Right forelimb (tissue), 1 donor: ENCODE measurements around the gene LRBA.

Experiments used
- DNase-seq: peaks from one replicate; pipeline ENCODE4 v3.0.0-alpha.2; 2018

LRBA gene

DNA sequence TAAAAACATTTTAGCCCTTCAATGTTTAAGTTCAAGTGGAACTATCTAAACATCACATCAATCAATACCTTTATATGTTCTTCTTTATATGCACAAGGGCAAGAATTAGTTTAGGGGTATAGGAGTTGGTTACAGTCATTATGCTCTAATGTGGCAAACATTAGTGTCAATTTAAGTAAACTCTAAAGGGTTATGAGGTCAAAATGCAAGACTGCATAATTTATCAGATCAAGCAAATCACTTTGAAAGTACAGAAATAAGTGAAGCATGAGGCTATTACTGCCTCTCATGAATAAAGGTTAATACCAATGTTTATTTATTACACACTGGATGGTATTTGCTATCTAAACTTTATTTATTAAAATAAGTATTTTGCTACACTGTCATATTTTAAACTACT, 373.5 kb downstream of the LRBA start:
- DNase-seq = no peak

DNA sequence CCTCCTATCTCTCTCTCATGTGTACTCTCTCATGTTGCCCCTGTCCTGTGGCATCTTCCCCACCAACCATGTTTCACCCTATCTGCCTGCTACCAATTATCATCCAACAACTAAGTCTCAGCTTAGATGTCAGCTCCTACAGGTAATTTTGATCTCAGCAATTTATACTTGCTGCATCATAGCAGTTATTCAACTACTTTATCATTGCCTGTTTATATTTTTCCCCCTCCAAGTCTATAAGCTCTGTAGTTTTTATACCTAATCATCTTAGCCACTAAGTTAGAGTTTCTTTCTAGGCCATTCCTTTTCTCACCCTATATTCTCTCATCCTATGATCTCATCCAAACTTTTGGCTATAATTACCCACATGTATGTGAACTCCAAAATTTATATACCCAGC, 382.4 kb downstream of the LRBA start:
- DNase-seq = no peak

DNA sequence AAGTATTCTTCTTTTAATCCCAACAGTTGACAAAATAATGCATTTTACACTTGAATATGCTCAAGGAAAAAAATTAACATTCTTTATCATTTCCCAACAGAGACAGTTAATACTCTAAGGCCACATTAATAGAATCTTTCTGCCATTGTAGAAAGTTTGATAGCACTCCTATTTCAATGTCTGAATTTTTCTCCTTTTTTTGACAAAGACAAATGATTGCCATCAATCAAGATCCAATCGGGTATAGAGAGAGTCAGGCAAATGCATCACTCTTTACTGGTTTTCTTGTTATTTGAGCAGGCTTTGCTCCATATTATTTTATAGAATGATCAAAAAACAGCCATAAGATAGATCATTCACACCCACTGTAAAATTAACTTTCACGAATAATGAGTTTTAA, 387.0 kb downstream of the LRBA start:
- no peak for DNase-seq

DNA sequence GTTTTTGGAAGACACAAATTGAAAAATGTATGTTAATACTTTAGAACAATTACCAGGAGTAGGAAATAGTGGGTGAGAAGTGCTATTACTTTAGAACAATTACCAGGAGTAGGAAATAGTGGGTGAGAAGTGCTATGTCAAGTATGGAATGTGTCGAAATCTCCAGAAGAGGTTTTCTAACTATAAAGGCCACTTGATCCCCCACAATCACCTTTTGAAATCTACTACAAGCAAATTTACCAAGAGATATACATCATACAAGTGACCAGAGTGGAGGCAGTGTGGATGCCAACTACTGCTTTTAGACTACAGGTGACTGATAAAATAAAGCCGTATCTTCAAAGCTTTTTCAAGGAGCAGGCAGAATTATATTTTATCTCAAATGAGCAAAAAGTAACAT, 390.1 kb downstream of the LRBA start:
- DNase-seq = no peak

DNA sequence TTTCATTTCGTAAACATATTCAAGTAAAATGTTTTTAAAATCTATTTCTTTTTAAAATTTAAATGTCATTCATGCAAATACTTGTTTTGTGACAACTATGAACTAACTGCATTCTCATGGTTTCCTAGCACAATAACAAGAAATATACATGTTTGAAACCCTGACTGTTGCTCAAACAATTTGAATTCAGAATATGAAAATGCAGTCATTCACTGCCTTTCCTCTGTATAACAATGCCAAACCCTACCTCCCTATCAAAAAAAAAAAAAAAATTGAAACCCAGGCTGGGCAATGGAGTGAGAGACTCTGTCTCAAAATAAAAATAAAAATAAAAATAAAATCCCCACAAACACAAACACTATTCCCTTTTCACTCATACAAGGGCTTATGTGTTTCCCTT, 391.0 kb downstream of the LRBA start:
- no peak for DNase-seq

DNA sequence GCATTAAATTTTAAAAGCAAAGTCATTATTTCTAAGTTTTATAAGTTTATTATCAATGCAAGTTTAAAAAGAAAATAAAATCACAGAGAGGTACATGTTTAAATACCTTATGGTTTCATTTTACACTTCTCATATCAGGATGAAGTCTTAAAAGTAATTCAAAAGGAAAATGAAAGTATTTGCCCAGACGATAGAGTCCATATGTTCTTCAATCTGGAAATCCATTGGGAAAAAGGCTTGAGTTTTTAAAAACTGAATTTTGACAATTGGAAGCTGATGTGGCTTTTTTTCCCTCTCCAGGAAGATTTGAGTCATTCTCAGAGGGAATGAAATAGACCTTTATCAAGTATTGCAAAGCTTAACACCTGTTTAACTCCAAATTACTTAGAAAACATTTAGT, 396.0 kb downstream of the LRBA start:
- DNase-seq = no peak

DNA sequence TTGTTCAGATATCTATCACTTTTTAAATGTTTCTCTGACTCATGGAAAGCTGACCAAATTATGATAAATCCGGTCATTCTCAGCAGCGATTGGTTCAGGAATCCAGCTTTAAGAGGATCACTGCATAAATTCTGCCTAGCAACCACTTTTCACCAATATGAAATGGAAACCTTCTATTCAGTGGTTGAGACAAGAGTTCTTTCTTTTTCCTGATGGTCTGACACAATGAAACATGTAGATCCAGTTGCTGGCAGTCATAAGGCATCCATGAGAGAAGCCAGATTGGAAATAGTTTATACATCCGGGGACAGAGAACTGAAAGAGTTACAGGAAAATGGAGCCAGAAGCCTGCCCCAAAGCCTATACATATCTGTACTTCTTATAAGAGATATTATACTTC, 406.0 kb downstream of the LRBA start:
- DNase-seq = no peak

DNA sequence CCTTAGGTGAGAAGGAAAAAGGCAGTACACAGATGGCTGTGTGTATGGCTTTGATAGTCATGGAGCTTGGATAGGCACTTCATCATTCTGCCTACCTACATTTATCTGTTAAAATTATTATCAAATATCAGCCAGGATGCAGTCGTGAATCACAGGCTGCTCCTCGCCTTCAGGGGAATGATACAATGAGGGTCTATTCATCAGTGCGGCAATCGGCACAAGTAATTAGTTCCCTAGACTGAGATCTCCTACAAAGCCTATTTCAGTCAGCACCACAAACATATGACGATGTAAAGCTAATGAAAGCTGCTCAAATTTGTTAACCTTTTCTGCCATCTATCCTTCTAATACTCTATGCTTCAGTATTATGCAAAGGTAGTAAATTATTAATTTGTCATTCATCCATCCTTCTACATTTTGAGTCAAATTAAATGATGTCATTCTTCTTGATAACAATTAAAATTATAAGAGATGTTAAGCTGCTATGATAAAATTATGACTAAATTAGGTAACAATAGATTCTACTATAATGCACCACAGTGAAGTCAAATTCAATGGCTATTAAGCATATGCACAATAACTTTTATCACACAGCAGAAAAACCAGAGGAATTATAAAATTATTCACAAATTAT, 414.2 kb downstream of the LRBA start:
- no peak for DNase-seq

DNA sequence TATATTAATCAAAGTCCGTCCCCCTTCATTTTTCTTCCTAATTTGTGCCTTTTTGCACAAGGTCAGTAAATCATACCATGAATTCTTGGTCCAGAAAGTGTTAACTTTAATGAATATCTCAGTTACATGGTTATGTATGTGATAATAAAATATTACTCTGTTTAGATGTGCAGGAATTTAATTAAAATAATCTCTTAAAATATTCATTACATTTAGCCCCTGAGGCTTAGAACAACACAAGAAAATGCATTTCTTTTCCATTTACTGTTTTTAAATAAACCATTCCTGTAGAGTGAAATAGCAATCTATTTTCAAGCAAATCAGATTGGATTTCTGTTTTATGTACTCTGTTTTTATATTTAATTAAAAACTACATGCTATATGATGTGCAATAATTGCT, 415.5 kb downstream of the LRBA start:
- DNase-seq = no peak

DNA sequence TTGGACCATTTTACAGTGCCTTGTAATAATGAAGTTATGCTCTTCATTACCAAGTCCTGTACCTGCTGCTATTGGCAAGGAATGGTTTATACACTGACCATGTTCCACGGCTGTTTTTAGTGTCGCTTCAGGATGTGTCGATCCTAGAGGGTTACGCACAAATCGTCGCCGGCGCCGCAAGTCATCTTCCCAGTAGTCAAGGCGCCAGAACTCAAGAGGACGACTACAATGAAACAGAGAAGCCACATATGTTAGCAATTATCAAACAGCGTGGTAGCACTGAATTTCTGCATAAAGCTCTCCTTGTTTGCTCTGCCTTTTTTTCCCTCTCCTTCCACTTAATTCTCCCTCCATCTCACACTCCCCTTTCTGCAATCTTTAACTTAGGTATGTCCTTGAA, 416.2 kb downstream of the LRBA start:
- DNase-seq = no peak

DNA sequence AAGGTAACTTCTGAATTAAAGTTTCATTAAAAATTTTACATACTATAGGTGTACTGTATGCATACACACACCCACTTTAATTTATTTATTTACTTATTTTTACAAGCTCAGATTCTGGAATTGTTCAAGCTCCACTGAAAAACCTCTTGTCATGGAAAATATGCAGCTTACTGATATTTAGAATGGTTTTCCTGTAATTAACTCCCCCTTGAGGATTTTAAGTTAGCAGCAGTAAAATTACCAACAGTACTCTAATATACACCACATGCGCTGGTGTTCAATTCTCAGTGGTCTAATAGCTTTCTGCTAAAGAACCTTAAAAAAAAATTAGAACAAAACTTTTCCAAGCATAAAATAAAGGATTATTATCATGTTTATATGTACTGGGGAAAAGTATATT, 421.1 kb downstream of the LRBA start:
- no peak for DNase-seq

DNA sequence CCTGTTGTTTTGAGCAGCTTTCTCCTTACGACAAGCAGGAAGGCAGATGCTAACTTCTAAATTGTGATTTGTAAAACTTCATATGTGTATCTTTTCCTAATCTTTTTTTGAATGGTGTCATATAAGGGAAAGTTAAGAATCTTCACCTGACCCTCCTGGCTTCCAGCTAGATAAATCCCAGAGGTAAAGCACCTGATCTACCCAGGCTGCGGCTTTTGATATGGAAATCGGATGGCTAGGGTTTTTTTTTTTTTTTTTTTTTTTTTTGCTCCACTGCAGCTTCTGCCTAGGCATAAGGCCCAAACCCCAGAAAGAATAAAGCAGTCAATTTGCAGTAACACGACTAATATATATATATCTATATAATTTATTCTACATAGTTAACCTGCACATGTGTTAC, 423.2 kb downstream of the LRBA start:
- DNase-seq = no peak

DNA sequence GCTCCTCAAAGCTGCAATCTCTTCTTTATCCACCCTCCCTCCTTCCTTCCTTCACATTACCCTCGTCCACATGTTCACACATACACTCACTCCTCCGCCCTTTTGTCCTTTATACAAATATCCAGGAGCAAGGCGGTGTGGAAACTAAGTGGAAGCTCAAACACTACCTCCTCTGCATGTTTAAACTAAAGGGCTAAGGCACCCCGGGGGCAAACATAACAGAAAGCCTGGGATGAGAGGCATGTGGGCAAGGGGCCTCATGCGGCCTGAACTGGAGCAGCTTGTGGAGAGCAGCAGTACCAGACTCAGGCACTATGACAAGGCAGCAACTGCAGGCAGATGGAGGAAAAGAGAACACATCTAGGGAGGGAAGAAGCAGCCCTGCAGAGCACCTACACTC, 423.7 kb downstream of the LRBA start:
- peak; percentile 53 for DNase-seq

DNA sequence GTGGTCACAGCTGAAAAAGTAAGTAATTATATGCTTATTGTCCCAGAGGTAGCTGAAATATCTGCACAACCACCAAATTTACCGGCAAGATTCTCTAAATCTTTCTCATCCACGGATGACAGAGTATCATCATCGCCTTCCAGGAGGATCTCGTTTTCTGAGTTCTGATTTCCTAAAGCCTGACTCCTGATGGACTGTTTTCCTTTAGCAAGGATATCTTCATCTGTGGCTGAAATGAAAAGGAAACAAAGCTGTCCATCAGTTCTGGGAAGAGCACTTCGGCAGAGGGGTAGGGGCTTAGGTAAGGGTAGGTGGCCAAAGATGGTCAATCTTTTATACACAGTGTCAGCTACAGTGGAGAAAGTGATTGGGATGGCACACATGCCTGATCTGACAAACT, 424.5 kb downstream of the LRBA start:
- DNase-seq = no peak

DNA sequence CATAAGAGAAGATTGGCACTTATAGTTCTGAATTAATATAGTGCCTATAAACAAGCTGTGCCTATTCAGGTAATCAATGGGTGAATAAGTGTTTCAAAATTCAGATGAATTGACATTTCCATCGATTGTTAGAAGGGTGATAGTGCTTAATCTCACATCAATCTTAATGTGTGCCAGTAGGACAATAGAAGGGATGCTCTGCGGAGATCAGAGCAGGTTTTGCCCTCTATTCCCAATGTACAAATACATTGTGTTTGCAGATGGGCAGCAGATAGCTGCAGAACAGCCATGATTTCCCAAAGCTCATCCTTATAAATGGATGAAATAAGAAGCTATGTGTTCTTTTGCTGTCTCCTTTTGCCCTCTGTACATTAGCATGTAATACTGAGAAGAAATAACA, 425.9 kb downstream of the LRBA start:
- no peak for DNase-seq

DNA sequence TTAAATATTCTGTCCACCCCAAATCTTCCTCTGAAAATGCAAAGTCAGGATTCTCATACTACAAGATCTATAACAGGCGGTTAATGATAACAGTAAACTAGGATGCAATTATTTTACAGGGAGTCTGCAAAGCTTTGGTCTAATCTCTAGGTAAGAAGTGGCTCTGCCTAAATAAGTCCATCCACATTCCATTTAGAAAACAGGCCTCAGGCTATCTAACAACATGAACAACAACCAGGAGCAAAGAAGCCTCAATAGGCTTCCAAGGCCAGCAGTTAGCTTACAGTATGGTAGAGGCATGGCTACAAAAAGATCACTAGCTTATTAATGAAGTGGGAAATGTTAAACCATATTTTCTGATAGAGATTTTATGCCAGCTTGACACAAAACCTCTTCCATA, 426.8 kb downstream of the LRBA start:
- DNase-seq = no peak

DNA sequence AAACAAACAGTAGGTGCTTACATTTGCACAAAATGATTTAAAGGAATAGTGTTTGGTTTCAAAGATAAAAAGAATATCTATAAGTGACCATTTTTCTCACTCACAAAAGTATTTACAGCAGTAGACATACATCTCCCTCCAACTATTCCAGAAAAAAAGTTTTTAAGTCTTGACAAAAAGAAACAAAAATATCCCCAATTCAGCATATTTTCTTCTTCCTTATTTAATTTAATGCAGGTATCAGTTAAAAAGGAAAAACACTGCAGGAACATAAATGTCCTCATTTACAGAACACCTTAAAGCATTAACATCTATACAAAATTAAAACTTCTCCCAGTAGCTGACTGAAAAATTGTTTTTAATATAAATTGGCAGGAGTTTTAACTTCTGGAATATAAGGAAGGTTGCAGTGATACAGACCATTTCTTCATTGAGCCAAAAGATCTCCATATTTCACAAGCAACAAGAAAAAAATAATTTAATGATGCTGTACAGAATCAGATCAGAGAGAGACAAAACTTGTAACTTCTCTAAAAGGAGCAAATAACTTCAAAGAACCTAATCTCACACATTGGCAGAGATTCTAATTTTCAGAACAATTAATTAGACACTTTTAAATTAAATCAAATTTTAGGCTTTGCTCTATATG, 428.8 kb downstream of the LRBA start:
- DNase-seq = no peak

DNA sequence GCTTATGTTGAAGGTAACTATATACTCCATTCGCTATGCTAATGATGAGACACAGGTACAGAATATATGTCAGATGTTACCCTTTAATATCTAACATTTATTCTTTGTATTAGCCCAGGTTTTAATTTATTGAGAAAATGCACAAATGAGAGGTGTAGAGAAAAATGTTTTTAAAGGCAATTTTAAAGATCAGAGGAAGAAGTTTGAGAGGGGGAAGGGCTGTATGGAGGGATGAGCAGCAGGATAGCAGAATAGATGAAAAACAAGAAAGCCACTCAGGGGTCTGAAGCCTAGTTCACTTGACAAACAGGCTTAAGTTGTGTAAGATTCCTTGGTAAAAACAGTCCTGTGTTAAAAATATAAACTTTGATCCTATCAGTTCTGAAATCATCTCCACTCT, 429.5 kb downstream of the LRBA start:
- no peak for DNase-seq

DNA sequence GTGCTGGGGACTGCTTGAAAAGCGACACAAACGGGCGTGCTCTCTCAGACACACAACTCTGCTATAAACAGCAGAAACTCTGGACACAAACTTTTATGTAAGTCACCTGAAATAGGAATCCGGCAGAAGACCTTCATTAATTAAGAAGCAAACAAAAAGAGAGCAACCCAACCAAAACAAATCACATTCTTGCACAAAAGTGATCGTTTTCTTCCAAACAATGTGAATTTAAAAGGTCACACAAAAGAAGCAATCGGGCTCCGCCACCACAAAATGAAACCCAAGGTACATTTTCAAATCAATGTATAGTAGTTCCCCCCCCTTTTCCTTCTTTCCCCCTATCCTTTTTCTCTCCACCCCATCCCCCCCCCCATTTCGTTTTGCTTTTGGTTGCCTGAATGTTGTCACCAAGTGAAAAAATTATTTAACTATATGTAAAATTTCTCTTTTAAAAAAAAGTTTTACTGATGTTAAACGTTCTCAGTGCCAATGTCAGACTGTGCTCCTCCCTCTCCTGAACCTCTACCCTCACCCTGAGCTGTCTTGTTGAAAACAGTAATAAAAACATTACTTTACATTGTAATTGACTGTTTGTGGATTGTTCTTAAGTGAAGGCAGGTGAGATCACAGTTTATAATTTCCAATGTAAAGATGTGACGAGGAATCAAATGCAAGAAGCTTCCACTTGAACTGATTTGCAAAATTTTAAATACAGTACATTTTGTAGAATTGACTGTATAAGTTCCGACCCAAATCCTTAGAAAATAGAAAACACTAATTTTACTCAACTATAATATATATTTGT, 430.8 kb downstream of the LRBA start:
- no peak for DNase-seq

DNA sequence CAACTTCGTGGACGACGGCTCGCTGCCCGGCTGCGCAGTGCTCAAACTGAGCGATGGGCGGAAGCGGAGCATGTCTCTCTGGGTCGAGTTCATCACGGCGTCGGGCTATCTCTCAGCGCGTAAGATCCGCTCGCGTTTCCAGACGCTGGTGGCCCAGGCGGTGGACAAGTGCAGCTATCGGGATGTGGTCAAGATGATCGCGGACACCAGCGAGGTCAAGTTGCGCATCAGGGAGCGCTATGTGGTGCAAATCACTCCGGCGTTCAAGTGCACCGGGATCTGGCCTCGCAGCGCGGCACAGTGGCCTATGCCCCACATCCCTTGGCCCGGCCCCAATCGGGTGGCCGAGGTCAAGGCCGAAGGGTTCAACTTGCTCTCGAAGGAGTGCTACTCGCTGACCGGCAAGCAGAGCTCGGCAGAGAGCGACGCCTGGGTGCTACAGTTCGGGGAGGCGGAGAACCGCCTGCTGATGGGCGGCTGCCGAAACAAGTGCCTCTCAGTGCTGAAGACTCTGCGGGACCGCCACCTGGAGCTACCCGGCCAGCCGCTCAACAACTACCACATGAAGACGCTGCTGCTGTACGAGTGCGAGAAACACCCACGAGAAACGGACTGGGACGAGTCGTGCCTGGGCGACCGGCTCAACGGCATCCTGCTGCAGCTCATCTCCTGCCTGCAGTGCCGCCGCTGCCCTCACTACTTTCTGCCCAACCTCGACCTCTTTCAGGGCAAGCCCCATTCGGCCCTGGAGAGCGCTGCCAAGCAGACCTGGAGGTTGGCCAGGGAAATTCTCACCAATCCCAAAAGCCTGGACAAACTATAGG, 431.6 kb downstream of the LRBA start:
- DNase-seq = peak; percentile 85

DNA sequence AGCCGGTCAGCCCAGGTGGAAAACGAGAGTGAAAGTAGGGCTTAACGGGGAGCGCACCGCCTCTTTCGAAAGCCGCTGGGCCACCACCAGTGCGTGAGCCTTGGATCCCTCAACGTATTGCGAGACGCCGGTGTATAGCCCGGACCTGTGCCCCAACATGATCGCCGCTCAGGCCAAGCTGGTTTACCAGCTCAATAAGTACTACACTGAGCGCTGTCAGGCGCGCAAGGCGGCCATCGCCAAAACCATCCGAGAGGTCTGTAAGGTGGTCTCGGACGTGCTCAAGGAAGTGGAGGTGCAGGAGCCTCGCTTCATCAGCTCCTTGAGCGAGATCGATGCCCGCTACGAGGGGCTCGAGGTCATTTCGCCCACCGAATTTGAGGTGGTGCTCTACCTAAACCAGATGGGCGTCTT, 432.2 kb downstream of the LRBA start:
- DNase-seq = peak; percentile 79

DNA sequence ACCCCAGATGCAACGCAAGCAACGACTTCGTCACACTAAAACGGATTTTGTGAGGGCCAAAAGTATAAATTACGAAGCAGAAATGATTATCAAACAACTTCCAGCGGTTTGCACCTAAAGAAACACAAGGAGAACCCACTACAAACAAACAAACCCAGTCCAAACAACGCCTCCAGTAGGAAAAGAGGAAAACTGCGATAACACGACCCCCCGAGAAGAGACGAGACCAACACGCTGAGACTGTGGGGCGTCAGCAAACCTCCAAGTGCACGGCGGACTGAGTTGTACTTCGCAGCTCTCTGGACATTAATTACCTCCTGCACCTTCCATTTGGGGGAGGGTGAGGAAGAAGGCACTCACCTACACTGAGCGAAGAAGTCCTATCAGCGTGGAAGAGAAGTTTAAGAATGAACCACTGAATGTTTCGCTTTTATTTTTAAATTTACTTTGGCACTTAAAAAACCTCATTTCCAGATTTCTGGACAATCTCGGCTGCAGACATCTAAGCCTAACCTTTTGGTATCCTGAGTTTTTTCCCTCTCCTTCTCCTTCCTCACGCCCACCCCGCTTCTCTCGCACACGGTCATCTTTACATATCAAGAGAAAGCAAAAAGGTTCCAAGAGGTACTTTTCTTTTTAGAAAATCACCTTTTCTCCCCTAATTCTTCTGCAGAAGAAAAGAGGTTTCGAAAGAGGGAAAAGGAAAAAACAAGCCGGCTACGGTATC, 432.8 kb downstream of the LRBA start, which contains the start of gene MAB21L2:
TSS of gene MAB21L2 (plus strand) at position 6 of the 727 bp plus-strand sequence. CDS start 879 bp downstream, outside the sequence.
- peak; percentile 63 for DNase-seq

DNA sequence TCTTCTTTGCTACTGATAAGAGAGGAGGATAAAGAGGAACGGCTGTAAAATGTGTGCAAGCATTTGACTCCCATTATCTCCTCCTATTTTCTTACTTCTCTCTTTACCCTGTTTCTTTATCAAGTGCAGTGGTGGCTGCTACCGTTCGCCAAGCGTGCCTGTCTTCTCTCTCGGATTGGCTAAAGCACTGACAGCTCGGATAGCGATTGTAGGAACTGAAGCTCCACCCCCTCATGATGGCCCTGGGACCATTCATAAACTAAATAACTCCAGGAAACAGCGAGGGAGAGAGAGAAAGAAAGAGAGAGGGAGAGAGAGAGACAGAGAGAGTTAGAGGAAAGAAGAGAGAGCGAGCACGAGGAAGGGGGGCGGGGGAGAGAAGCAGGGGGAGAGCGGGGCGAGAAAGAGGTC, 433.4 kb downstream of the LRBA start:
- peak; percentile 79 for DNase-seq
